Measurements from ENCODE around the gene SKI. TPM values are rescaled to one million over a fixed set of nuclear protein-coding genes. Genes with fewer than 3 reads are reported as not detected.

Gene SKI
- total RNA-seq, 1 donor from 2014 or later, result 66.2 TPM

- no peak overlapping the region for H3K4me3 ChIP-seq (ENCODE audit: insufficient read depth, low read depth, low read length)
- peaks cover 6% of the 10 kb centered on the region for H3K36me3 Mint-ChIP-seq (ENCODE audit: low read depth, unreplicated experiment)
- FAIRE-seq (no peak), DNase-seq (ENCODE audit: low read depth) (no peak)
- peaks cover 91% of the 10 kb centered on the region for H3K79me2 ChIP-seq (ENCODE audit: insufficient read depth, low read length)
- no peak overlapping the region for H2AFZ ChIP-seq (ENCODE audit: low read depth, low read length)
- peaks cover 20% of the 10 kb centered on the region for H3K4me1 ChIP-seq (ENCODE audit: insufficient read depth, low read length)
- H4K20me1 ChIP-seq (ENCODE audit: insufficient read depth, low read length), result peaks cover 98% of the 10 kb centered on the region
- TF ChIP-seq EZH2 (IDR thresholded peaks at IDR 0.05; ENCODE audit: insufficient read depth, low read length), result no peak
- TF ChIP-seq CTCF (IDR thresholded peaks at IDR 0.05; ENCODE audit: insufficient read depth, low read depth, low read length), result no peak
- H3K4me1 Mint-ChIP-seq (ENCODE audit: low read depth, unreplicated experiment), result peaks cover 7% of the 10 kb centered on the region
- H3K9me3 ChIP-seq (ENCODE audit: insufficient read depth, low read depth, low read length), result no peaks in the 10 kb centered on the region
- peak overlapping the region; percentile 19 for H3K27ac ChIP-seq (ENCODE audit: low read depth, low read length)
- H3K27me3 Mint-ChIP-seq (ENCODE audit: low read depth, unreplicated experiment), result no peaks in the 10 kb centered on the region
- H3K9ac ChIP-seq (ENCODE audit: low read length), result peak overlapping the region; percentile 27
- no peak overlapping the region for H3K27ac Mint-ChIP-seq (ENCODE audit: unreplicated experiment)
- no peak overlapping the region for H3K4me3 Mint-ChIP-seq (ENCODE audit: unreplicated experiment)
- peaks cover 3% of the 10 kb centered on the region for H3K36me3 ChIP-seq (ENCODE audit: insufficient read depth, low read length)
- H3K9me3 Mint-ChIP-seq (ENCODE audit: unreplicated experiment), result no peaks in the 10 kb centered on the region
- no peaks in the 10 kb centered on the region for H3K27me3 ChIP-seq (ENCODE audit: insufficient read depth, low read length)
- H3K4me2 ChIP-seq (ENCODE audit: low read length), result no peak overlapping the region
Measured at GRCh38 chr1:2300851-2301606, 72.9 kb downstream of the SKI start.

- no peak for FAIRE-seq
- H3K27ac Mint-ChIP-seq (ENCODE audit: unreplicated experiment), result no peak overlapping the region
- H3K4me1 ChIP-seq (ENCODE audit: insufficient read depth, low read length), result peaks cover 14% of the 10 kb centered on the region
Measured at GRCh38 chr1:2301607-2302291, 73.6 kb downstream of the SKI start.

More at GRCh38 chr1:2301607-2302291, 73.6 kb downstream of the SKI start:
- no peak overlapping the region for H2AFZ ChIP-seq (ENCODE audit: low read depth, low read length)
- no peak overlapping the region for H3K4me3 Mint-ChIP-seq (ENCODE audit: unreplicated experiment)
- H3K4me3 ChIP-seq (ENCODE audit: insufficient read depth, low read depth, low read length), result no peak overlapping the region
- peaks cover 91% of the 10 kb centered on the region for H4K20me1 ChIP-seq (ENCODE audit: insufficient read depth, low read length)
- no peak overlapping the region for H3K4me2 ChIP-seq (ENCODE audit: low read length)
- no peaks in the 10 kb centered on the region for H3K27me3 ChIP-seq (ENCODE audit: insufficient read depth, low read length)
- TF ChIP-seq EZH2 (IDR thresholded peaks at IDR 0.05; ENCODE audit: insufficient read depth, low read length), result no peak
- TF ChIP-seq CTCF (IDR thresholded peaks at IDR 0.05; ENCODE audit: insufficient read depth, low read depth, low read length), result no peak
- no peak overlapping the region for H3K9ac ChIP-seq (ENCODE audit: low read length)
- no peaks in the 10 kb centered on the region for H3K27me3 Mint-ChIP-seq (ENCODE audit: low read depth, unreplicated experiment)
- no peaks in the 10 kb centered on the region for H3K9me3 Mint-ChIP-seq (ENCODE audit: unreplicated experiment)
- H3K4me1 Mint-ChIP-seq (ENCODE audit: low read depth, unreplicated experiment), result peaks cover 2% of the 10 kb centered on the region
- H3K9me3 ChIP-seq (ENCODE audit: insufficient read depth, low read depth, low read length), result no peaks in the 10 kb centered on the region
- peaks cover 3% of the 10 kb centered on the region for H3K36me3 ChIP-seq (ENCODE audit: insufficient read depth, low read length)
- peaks cover 84% of the 10 kb centered on the region for H3K79me2 ChIP-seq (ENCODE audit: insufficient read depth, low read length)
- peaks cover 2% of the 10 kb centered on the region for H3K36me3 Mint-ChIP-seq (ENCODE audit: low read depth, unreplicated experiment)
- DNase-seq (ENCODE audit: low read depth), result no peak
- no peak overlapping the region for H3K27ac ChIP-seq (ENCODE audit: low read depth, low read length)

Data from astrocyte (in vitro differentiated cells and primary cell).